Stimulated activated CD4-positive, alpha-beta T cell treated with anti-CD3 and anti-CD28 coated beads, Interleukin-1b, Interleukin-23, amount 100 ng/mL, for 4 hours (primary cell): Measurements from ENCODE around the gene FAM237B.

Experiments
- DNase-seq, 2 donors: peaks; one replicate each; pipeline ENCODE4 v3.0.0-alpha.2; 2020; ENCODE audit warnings: low read depth in 2 of 2

FAM237B gene

GRCh38 chr7:90290244-90291113 is 30.6 kb downstream of the FAM237B start:
- no peak for DNase-seq

DNA sequence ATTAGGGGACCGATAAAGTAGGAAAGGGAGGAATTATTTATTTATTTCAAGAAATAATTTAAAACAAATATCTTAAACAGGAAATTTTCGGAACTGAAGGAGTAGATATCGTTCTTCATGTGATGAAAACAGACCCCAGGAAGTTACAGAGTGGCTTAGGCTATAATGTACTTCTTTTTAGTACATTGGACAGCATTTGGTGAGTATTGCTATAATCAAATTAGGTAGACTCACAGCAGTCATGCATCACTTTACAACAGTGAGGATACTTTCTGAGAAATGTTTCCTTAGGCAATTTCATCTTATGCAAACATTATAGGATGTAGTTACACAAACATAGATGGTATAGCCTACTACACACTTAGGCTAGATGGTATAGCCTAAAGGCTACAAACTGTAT is 33.0 kb downstream of the FAM237B start:
- no peak for DNase-seq

- no peak for DNase-seq
Measured at GRCh38 chr7:90276033-90276728, 44.9 kb downstream of the FAM237B start.

- DNase-seq: no peak
Measured at GRCh38 chr7:90274161-90274560, 46.9 kb downstream of the FAM237B start.

DNA sequence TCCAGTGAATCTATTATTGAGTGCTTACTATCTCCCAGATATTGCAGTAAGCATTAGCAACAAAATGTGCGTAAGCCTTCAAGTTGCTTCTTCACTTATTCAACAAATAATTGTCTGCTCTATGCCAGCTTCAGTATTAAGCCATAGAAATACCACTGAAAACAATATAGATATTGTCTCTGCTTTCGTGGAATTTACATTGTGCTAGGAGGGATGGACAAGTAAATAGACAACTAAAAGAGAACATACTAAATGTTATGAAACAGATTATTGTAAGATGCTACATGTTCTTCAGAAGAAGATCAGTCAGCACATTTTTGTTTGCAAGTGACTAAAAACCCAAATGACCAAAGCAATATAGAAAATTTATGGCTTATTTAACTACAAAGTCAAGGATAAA is 48.9 kb downstream of the FAM237B start:
- DNase-seq: no peak

GRCh38 chr7:90271753-90272152 is 49.4 kb downstream of the FAM237B start:
- no peak for DNase-seq

- no peak for DNase-seq
Measured at GRCh38 chr7:90270431-90271178, 50.5 kb downstream of the FAM237B start.

DNA sequence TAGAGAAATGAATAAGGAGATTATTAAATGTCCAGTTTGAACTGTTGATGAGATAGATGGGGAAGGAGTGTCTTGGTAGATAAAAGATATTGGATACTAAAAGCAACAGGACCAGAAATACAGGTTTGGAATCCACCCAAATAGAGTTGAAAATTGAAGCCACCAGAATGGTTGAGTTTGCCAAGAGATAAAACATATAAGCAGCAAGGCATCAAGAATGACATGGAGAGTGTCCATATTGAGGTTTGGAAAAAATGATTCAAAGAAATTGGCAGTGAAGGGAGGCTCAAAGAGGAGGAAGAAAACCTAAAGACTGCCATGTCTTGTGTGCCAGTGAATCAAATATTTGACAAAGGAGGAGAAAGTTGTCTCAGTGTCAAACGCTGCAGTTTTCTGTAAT is 51.9 kb downstream of the FAM237B start:
- no peak for DNase-seq

DNA sequence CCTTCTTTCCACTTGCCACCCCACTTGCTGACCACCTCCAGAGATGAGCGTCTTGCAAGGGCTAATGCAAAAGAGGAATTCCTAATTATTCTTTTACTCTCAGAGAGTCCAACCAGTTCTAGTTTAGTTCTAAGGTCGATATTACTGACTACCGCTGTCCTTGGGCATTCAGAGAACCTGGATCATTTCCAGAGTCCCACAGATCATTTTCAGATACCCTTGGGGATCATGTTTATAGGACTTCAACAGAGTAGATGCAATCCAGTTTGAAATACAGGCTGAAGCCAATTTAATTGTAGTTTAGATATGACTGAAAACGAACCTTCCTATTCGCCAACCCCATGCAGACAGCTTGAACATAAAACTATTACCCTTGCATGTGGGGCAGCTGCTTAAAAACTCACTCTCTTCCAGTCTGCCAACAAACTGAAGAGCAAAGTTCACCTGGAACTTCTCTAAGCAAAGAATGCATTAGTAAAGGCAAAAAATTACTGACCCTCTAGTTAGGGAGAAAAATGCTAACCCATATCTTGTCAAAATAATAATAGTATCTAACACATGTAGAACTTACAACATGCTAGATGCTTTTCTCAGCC is 53.7 kb downstream of the FAM237B start:
- no peak for DNase-seq

DNA sequence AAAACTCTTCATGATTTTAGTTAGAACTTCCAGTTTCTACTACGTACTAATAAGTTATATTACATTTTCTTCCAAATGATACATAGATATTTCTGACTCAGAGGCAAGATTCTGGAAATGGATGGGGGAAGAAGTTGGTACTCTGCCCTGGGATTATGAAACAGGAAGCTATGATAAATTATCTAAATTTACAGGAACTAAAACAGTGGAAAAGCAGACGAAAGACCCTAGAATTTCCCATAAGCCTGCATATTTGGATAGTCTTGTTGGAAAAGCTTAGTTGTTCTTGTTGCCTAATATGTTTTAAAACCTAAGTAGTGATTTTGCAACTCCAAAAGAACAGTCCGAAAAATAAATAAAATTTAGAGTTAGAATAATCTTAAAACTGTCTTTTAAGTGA is 54.3 kb downstream of the FAM237B start:
- DNase-seq: no peak
